ENCODE measurements around the gene AGER.
A peak's percentile ranks its signal among the peaks of the same experiment; 100 is the strongest.

The AGER gene

DNA sequence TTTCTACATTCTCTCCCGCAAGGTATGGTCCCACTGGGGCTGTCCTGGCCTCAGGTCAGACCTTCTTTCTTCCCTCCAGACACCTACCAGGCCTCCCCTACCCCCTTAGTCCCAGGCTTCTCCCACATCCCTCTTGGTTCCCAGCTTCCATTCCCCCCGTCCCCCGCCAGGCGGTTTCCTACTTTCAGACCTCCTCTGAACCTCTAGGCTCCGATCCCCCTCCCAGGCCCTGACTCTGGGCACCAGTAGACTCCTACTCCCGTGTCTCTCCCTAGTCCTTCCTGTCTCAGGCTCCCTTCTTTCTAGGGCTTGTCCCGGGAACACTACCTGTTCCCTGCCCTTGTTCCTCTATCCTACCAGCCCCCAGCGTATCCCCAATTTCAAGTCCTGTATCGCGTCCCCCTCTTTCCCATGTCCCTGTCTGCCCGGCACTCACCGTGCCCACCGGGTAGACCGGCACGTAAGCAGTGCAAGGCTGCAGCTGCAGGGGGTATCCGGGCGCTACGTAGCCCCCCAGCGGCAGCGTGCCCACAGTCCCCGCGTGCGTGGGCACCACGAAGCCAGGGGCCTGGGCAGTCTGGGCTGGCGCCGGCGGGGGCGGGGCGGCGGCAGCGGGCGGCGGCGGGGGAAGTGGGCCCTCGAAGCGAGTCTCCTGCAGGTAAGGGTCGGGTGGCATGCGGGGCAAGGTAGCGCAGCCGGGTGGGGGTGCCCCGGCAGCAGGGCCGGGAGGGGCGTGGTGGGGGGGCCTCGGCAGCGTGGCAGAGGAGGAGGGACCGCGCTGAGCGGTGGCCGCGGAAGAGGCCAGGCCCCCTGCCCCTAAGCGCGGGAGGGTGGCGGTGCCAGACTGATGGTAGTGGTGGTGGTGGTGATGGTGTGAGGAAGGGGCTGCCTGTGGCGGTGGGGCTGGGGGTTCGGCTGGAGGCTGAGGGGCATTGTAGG, 33.9 kb downstream of the AGER start:
- Histone ChIP-seq H3K27me3 (ENCODE audit: insufficient read depth, poor library complexity, severe bottlenecking) (no peaks in the 10 kb centered on the region), H3K9me3 (ENCODE audit: severe bottlenecking) (no peaks in the 10 kb centered on the region), H3K36me3 (ENCODE audit: low read depth) (no peaks in the 10 kb centered on the region; the same call in 1 of the 2 replicates), H3K4me3 (ENCODE audit: severe bottlenecking) (no peak overlapping the region), H3K4me1 (ENCODE audit: insufficient read depth, poor library complexity, severe bottlenecking) (peaks cover 6% of the 10 kb centered on the region), H3K27ac (ENCODE audit: poor library complexity, severe bottlenecking) (no peak overlapping the region)
- no peak for ATAC-seq (ENCODE audit: low read depth)
- TF ChIP-seq, protein P1, sequence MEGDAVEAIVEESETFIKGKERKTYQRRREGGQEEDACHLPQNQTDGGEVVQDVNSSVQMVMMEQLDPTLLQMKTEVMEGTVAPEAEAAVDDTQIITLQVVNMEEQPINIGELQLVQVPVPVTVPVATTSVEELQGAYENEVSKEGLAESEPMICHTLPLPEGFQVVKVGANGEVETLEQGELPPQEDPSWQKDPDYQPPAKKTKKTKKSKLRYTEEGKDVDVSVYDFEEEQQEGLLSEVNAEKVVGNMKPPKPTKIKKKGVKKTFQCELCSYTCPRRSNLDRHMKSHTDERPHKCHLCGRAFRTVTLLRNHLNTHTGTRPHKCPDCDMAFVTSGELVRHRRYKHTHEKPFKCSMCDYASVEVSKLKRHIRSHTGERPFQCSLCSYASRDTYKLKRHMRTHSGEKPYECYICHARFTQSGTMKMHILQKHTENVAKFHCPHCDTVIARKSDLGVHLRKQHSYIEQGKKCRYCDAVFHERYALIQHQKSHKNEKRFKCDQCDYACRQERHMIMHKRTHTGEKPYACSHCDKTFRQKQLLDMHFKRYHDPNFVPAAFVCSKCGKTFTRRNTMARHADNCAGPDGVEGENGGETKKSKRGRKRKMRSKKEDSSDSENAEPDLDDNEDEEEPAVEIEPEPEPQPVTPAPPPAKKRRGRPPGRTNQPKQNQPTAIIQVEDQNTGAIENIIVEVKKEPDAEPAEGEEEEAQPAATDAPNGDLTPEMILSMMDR (IDR thresholded peaks at IDR 0.05; ENCODE audit: poor library complexity, severe bottlenecking): no peak
- DNase-seq (ENCODE audit: low spot score): no peak

DNA sequence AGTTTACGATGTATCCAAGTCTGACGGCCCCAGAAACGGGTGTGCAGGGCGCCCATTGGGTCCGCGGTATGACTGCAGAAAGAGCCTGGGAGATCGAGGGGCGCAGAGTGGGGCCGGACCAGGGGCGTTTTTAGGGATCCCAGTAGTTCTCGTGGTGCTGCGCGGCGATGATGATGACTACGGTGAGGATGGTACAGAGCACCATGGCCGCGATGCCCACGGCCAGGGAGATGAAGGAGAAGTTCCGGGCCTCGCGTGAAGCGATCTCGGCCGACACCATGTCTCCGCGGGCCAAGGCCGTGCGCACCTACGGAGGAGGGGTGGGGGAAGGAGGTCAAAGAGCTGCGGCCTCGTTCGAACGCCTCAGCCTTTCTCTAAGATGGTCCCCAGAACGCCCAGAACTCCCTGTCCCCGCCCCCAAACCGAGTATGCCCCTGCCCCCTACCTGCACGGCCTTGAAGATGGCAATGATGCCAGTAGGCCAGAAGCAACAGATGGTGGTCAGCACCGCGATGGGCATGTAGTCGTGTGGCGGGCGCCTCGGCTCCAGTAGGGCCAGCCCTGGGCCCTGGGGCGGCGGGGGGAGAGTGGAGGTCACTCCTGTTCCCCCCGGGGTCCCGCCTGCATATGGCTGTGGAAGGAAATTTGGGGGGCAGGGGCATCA, 34.8 kb downstream of the AGER start:
- H3K27ac ChIP-seq (ENCODE audit: poor library complexity, severe bottlenecking): no peak overlapping the region
- H3K4me1 ChIP-seq (ENCODE audit: insufficient read depth, poor library complexity, severe bottlenecking): peaks cover 6% of the 10 kb centered on the region
- ATAC-seq (ENCODE audit: low read depth): no peak
- TF ChIP-seq, protein P1 (IDR thresholded peaks at IDR 0.05; ENCODE audit: poor library complexity, severe bottlenecking): peak; percentile 29
- no peak for DNase-seq (ENCODE audit: low spot score)
- H3K27me3 ChIP-seq (ENCODE audit: insufficient read depth, poor library complexity, severe bottlenecking): no peaks in the 10 kb centered on the region
- H3K4me3 ChIP-seq (ENCODE audit: severe bottlenecking): peak overlapping the region; percentile 20
- no peaks in the 10 kb centered on the region for H3K36me3 ChIP-seq (ENCODE audit: low read depth)
- H3K9me3 ChIP-seq (ENCODE audit: severe bottlenecking): no peaks in the 10 kb centered on the region

DNA sequence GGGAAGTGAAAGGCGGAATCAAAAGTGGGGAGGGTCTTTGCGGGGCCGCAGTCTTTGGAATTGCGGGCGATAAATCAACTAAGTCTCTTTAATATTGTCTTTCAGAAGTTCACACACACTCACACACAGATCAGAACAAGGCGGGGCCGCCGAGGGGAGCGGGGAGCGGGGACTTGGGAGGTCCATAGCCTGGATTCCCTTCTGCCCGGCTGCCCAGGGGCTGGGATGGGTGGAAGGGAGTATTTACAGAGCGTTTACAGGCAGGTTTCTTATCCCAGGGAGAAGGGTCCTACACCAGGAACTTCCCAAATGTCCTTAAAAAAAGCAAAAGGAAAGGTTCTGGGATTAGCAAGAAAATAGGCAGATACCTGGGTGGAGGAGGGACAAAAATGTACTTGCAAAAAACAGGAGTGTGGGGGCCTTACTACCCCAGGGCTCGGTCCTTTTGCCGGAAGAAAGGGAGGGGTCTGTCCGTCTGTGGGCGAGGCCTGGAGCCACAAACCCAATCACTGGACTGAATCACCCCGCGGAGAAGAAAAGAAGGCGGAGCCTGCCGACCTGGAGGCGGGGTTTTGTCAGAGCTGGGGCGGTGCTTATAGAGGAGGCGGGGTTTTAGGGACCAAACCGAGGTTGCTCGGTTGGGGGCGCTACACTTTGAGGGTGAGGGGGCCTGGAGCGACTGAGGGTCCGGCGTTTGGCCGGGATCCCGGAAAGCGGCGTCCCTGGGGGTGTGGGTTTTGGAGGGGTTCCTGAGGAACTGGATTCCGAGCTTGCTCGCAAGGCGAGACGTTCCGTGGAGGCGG, 35.6 kb downstream of the AGER start:
- no peak overlapping the region for H3K27ac ChIP-seq (ENCODE audit: poor library complexity, severe bottlenecking)
- DNase-seq (ENCODE audit: low spot score): no peak

DNA sequence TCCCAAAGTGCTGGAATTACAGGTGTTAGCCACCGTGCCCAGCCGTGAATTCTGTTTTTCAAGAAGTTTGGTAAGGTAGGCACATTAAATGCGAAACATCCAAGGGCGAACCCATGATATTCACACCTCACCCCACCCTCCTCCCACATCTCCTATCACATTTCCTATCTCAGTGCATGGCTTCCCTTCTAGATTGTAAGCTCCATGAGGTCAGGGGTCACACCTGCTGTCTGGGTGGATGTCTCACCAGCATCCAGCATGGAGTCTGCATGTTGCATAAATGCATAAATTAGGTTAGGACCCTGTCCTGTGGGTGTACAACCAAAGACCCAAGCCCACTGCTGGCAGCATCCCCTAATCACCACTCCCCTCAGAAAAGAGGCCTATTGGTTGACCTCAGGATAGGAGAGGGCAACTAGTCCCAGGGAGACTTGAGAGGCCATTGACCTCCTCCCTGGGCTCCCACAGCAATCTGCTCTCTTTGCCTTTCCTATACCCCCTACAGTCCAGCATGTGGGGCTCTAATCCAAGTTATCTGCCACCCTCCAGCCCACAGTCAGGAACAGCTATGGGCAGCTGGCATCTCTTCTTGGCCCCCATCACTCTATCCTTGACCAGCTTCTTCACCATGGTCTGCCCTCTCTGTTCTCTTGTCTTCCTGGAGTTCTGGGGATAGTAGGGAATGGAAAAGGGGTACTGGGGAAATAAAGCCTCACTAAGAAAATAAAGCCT, 36.5 kb downstream of the AGER start:
- ATAC-seq (ENCODE audit: low read depth): no peak
- H3K9me3 ChIP-seq (ENCODE audit: severe bottlenecking): no peaks in the 10 kb centered on the region
- H3K4me1 ChIP-seq (ENCODE audit: insufficient read depth, poor library complexity, severe bottlenecking): peaks cover 6% of the 10 kb centered on the region
- TF ChIP-seq, protein P1 (IDR thresholded peaks at IDR 0.05; ENCODE audit: poor library complexity, severe bottlenecking): no peak
- H3K36me3 ChIP-seq (ENCODE audit: low read depth): no peaks in the 10 kb centered on the region
- no peak overlapping the region for H3K27ac ChIP-seq (ENCODE audit: poor library complexity, severe bottlenecking)
- H3K27me3 ChIP-seq (ENCODE audit: insufficient read depth, poor library complexity, severe bottlenecking): no peaks in the 10 kb centered on the region
- no peak overlapping the region for H3K4me3 ChIP-seq (ENCODE audit: severe bottlenecking)
- DNase-seq (ENCODE audit: low spot score): no peak

More for the DNA sequence above, 35.6 kb downstream of the AGER start:
- Histone ChIP-seq H3K9me3 (ENCODE audit: severe bottlenecking) (no peaks in the 10 kb centered on the region), H3K36me3 (ENCODE audit: low read depth) (no peaks in the 10 kb centered on the region), H3K4me1 (ENCODE audit: insufficient read depth, poor library complexity, severe bottlenecking) (peaks cover 6% of the 10 kb centered on the region), H3K27me3 (ENCODE audit: insufficient read depth, poor library complexity, severe bottlenecking) (no peaks in the 10 kb centered on the region), H3K4me3 (ENCODE audit: severe bottlenecking) (peak overlapping the region; percentile 20)
- peak; percentile 71 for ATAC-seq (ENCODE audit: low read depth)
- TF ChIP-seq, protein P1 (IDR thresholded peaks at IDR 0.05; ENCODE audit: poor library complexity, severe bottlenecking): peak; percentile 49
